ENCODE measurements around the gene RBBP8. TPM values are rescaled to one million over a fixed set of nuclear protein-coding genes. Genes with fewer than 3 reads are reported as not detected.

RBBP8 gene
- total RNA-seq, 1 donor from 2014 or later, result 44.0 TPM

GRCh38 chr18:22924589-22924988 lies 8.5 kb upstream of the RBBP8 start:
- no peak for DNase-seq (ENCODE audit: low read depth)
- no peak for TF ChIP-seq CTCF (IDR thresholded peaks at IDR 0.05; ENCODE audit: insufficient read depth, low read length, poor library complexity, severe bottlenecking)
- H3K36me3 ChIP-seq (ENCODE audit: control insufficient read depth, insufficient read depth, low read length), result no peaks in the 10 kb centered on the region
- no peaks in the 10 kb centered on the region for H3K27me3 ChIP-seq (ENCODE audit: control insufficient read depth, insufficient read depth, low read length)
- no peak overlapping the region for H3K4me3 ChIP-seq (ENCODE audit: low read depth, low read length)

GRCh38 chr18:22926454-22926853 lies 6.7 kb upstream of the RBBP8 start:
- no peak for TF ChIP-seq CTCF (IDR thresholded peaks at IDR 0.05; ENCODE audit: insufficient read depth, low read length, poor library complexity, severe bottlenecking)
- no peaks in the 10 kb centered on the region for H3K36me3 ChIP-seq (ENCODE audit: control insufficient read depth, insufficient read depth, low read length)
- H3K27me3 ChIP-seq (ENCODE audit: control insufficient read depth, insufficient read depth, low read length), result no peaks in the 10 kb centered on the region
- H3K4me3 ChIP-seq (ENCODE audit: low read depth, low read length), result no peak overlapping the region
- DNase-seq (ENCODE audit: low read depth), result no peak

- no peak for DNase-seq (ENCODE audit: low read depth)
- no peak for TF ChIP-seq CTCF (IDR thresholded peaks at IDR 0.05; ENCODE audit: insufficient read depth, low read length, poor library complexity, severe bottlenecking)
- H3K36me3 ChIP-seq (ENCODE audit: control insufficient read depth, insufficient read depth, low read length), result no peaks in the 10 kb centered on the region
- no peaks in the 10 kb centered on the region for H3K27me3 ChIP-seq (ENCODE audit: control insufficient read depth, insufficient read depth, low read length)
- no peak overlapping the region for H3K4me3 ChIP-seq (ENCODE audit: low read depth, low read length)
Observed at GRCh38 chr18:22928339-22928738, 4.8 kb upstream of the RBBP8 start.

GRCh38 chr18:22930089-22930713 lies 2.9 kb upstream of the RBBP8 start:
- Histone ChIP-seq H3K36me3 (ENCODE audit: control insufficient read depth, insufficient read depth, low read length) (no peaks in the 10 kb centered on the region), H3K4me3 (ENCODE audit: low read depth, low read length) (no peak overlapping the region), H3K27me3 (ENCODE audit: control insufficient read depth, insufficient read depth, low read length) (no peaks in the 10 kb centered on the region)
- DNase-seq (ENCODE audit: low read depth), result no peak
- TF ChIP-seq CTCF (IDR thresholded peaks at IDR 0.05; ENCODE audit: insufficient read depth, low read length, poor library complexity, severe bottlenecking), result peak; percentile 84

GRCh38 chr18:22932885-22933205 lies 283 bp upstream of the RBBP8 start:
- TF ChIP-seq CTCF (IDR thresholded peaks at IDR 0.05; ENCODE audit: insufficient read depth, low read length, poor library complexity, severe bottlenecking), result no peak
- peak overlapping the region; percentile 77 for H3K4me3 ChIP-seq (ENCODE audit: low read depth, low read length)
- DNase-seq (ENCODE audit: low read depth), result no peak
- no peaks in the 10 kb centered on the region for H3K27me3 ChIP-seq (ENCODE audit: control insufficient read depth, insufficient read depth, low read length)
- H3K36me3 ChIP-seq (ENCODE audit: control insufficient read depth, insufficient read depth, low read length), result no peaks in the 10 kb centered on the region

- TF ChIP-seq CTCF (IDR thresholded peaks at IDR 0.05; ENCODE audit: insufficient read depth, low read length, poor library complexity, severe bottlenecking), result no peak
- no peak for DNase-seq (ENCODE audit: low read depth)
- Histone ChIP-seq H3K36me3 (ENCODE audit: control insufficient read depth, insufficient read depth, low read length) (no peaks in the 10 kb centered on the region), H3K4me3 (ENCODE audit: low read depth, low read length) (peak overlapping the region; percentile 77), H3K27me3 (ENCODE audit: control insufficient read depth, insufficient read depth, low read length) (no peaks in the 10 kb centered on the region)
Observed at GRCh38 chr18:22933966-22934423, 867 bp downstream of the RBBP8 start.

Measured in kidney epithelial cell (primary cell).